GM19324 (cell line): ENCODE measurements around the gene SPATS2L.

Source experiments
- ATAC-seq: cut with Tn5 transposase; IDR thresholded peaks from one replicate; pipeline ENCODE4 v1.9.1; 2021; ENCODE audit warnings: mild to moderate bottlenecking, moderate library complexity; ENCODE audit not compliant: unreplicated experiment, low FRiP score

SPATS2L gene

DNA sequence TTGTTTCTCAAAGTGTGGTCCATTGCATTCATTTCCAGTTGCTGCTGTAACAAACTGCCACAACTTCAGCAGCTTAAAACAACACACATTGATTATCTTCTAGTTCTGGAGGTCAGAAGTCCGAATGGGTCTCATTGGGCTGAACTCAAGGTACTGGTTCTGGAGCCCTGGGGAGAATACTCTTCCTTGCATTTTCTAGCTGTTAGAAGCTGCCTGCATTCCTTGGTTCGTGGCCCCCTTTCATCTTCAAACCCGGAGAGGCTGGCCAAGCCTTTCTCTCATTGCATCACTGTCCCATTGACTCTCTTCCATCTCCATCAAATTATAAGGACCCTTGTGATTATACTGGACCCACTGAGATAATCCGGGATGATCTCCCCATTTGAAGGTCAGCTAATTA, 98.1 kb downstream of the SPATS2L start:
- ATAC-seq: no peak

DNA sequence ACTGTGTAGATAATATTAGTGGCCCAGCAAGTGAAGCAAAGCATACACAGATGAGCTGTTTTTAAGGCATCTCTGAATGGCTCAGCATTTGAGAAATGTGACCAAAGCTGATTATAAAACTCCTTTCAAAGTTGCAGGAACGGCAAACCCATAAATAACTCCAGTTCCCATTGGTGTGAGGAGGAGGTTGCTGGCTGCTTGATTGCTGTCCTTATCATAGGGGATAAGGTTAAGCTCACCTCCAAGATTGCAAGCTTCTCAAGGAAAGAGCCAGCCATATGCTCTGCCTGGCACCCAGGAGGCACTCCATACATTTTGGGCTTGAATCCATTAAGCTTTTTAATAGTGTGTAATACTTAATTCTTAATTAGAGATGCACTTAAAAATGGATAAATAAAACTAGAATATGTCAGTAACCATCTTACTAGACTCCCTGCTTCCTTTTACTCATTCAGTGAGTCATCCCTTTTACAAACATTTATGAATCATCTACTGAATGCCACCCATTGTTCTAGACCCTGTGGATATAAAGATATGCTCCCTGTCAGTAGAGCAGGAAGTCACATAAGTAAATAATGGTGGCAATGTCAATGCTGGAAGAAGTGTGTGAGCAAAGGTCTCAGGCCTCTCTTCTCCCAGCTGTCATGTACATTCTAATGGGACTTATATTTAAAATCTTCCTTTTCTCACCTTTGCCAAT, 99.3 kb downstream of the SPATS2L start:
- ATAC-seq: no peak

DNA sequence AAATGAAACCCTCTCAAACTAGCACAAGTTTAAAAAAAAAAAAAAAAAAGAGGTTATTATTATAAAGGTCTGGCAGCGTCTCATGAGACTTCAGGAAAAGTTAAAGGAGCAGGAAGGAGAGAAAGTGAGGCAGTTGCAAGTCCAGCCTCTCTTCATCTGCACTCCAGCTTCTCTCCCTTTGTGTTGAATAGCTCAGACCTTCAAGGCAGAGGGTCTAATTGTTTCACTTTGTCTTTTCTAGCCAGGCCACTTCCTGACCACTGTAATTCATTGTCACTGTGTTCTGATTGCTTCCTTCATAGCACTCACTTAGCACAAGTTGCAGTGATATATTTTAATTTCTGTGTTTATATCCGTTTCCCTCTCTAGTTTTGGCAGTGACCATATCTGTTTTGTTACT, 99.9 kb downstream of the SPATS2L start:
- no peak for ATAC-seq

DNA sequence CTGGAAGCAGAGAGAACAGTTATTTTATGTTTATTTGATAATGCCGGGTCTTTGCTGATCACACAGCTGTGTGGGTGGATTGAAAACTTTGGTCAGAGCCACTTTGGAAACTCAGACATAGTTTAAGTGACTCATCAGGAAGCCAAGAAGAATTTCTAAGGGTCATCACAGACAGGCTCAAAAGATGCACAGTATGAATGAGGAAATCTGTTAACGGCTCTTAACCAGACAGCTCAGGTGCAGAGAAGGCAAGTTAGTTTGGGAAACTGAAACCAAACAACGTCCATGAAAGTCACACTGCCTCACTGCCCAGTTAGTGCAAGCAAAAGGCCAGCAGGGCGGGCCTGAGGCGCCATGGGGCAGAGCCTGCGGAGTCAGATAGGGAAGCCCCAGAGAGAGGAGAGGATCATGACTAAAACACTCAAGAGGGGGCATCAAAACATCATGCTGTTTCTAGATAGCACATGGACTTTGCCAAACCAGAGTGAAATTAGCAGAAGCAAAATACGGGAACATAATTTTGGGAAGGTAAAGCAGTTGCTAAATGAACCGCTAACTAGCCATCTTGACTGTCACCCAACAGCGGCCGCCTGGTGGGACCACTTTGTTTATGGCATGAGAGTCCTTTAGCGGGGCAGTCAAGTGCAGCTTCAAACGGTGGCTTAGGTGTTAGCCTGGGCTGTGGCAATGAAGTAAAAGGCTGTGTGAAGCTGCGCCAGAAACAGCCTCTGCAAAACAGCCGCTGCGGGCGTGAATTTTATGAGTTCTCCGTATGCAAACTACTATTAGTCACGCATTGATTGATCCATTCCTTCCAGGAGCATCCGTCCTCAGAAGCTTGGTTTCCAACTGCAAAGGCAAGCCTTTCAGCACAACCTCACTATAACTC, 102.2 kb downstream of the SPATS2L start:
- no peak for ATAC-seq

DNA sequence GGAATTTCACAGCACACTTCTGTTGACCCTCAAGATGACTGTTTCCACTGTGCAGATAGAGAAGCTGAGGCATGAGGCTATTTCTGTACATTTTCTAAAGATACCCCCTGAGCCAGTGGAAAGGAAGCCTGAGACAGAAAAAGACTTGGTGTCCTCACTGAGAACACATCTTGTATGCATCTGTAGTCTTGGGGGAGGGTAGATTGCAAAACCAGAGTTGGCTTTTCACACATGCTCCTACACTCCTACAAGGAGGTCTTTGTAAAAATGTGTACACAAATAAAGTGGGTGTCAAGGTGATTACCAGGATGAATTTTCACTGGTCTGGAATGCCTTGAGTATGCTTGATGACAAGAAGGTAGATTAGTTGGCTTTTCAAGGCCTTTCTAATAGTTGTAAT, 105.3 kb downstream of the SPATS2L start:
- no peak for ATAC-seq

DNA sequence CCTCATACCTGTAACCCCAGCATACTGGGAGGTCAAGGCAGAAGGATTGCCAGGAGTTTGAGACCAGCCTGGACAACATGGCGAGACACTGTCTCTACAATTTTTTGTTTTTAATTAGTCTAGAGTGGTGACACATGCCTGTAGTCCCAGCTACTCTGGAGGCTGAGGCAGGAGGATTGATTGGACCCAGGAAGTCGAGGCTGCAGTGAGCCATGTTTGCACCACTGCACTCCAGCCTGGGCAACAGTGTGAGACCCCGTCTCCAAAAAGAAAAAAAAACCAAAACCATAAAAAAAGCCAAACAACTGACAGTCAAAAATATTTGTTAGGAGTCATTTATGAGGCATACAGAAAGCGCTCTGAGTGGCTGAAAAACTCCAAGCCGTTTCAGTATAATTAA, 107.9 kb downstream of the SPATS2L start:
- ATAC-seq: no peak

DNA sequence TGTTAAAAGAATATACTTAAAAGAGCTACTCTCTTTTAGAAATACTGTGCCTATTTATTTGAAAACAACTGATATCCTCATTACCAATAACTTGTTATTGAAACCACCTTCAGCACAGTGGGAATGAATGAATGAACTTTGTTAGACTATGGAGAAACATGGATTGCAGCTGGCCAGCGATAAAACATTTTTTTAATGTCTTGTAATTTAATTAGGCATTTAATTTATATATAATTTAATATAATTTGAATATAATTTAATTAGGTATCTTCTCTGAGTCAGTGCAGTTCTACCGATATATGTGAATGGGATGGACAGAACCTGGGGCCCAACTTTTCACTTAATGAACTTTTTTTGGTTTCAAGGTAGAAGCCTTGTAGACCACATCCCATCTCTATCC, 109.0 kb downstream of the SPATS2L start:
- no peak for ATAC-seq

DNA sequence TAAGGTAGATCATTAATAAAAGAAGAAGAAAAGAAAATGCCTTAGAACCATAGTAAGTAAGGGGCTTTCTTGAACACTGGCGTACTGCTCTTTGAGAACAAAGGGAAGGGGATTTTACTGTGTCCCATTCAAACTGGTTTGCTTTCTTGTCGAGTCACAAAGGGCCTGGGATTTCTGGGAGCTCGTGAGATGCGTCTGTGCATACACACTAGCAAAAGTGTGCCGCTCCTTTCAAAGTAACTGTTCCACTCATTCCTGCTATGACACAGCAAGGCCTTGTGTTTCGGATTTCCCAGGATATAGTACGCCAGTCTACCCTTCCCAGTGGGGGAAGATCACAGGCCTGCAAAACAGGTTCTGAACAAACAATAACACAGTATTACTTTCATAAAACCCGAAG, 110.4 kb downstream of the SPATS2L start:
- ATAC-seq: no peak

DNA sequence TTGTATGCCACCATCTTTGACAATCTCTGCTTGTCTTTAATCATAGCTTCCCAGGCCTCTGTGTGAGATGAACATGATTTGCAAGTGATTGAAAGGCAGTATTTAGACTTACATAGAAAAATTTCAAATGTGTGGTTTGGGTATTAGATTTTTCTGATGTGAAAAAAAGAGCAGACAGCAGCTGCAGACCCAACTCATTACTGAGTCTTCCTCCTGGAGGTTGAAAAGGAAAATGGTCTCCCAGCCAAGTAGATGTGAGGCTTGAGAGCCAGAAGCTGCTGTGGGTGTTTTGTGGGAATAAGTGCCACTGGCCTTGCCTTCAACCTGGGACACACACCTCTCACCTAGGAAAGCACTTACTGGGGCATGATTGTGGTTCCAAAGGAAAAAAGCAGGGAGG, 110.9 kb downstream of the SPATS2L start:
- ATAC-seq: no peak

DNA sequence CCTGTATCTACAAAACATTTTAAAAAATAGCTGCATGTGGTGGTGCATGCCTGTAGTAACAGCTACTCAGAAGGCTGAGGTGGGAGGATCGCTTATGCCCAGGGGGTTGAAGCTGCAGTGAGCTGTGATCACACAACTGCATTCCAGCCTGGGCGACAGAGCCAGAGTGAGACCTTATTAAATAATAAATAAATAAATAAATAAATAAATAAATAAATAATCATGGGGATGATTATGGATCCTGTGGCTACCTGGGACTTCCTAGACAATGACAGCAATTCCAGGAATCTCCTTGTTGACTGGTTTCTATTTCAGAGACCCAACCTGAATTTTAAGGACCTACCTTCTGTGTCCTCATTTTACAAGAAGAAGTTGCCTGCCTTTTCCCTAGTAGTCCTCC, 111.9 kb downstream of the SPATS2L start:
- no peak for ATAC-seq

DNA sequence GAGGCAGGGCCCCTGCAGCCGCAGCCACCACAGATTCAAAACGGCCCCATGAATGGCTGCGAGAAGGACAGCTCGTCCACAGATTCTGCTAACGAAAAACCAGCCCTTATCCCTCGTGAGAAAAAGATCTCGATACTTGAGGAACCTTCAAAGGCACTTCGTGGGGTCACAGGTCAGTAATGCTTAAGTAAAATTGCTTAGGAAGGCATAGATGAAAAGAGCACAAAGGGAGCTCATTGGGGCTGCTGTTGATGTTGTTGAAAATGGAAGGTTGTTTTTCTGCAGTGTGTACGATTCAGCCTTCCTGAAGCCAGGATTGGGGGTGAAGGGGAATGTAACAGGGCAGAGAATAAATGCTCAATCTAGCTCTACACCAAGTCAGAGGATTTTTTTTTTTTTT, 112.8 kb downstream of the SPATS2L start:
- ATAC-seq: no peak

DNA sequence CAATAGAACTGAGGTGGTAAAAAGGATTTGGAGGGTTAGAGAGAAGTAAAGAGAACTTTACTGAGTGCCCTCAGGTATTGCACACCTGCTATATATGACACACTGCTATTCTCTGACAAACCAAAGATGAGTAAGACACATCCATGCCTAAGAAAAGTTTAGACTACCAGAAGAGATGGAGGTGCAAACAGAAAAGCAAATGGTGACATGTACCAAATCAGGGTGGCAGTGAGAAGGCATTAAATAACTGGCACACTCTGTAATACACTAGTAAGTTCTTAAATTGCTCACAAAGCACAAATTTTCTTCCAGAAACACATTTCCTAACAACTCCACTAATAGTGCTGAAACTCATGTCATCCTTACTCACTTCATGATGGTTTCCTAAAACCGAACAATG, 114.8 kb downstream of the SPATS2L start:
- no peak for ATAC-seq

DNA sequence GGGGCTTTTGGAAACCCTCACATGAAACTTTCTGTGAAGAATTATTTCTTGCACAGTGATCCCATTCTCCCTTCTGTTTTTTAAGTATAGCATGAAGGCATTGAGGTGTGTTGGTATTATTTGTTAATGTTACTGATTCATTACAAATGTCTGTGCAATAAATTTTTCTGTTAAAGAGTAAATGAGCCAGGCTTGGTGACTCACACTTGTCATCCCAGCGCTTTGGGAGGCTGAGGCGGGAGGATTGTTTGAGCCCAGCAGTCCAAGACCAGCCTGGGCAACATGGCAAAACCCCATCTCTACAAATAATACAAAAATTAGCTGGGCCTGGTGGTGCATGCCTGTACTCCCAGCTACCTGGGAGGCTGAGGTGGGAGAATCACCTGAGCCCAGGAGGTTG, 115.6 kb downstream of the SPATS2L start:
- no peak for ATAC-seq

DNA sequence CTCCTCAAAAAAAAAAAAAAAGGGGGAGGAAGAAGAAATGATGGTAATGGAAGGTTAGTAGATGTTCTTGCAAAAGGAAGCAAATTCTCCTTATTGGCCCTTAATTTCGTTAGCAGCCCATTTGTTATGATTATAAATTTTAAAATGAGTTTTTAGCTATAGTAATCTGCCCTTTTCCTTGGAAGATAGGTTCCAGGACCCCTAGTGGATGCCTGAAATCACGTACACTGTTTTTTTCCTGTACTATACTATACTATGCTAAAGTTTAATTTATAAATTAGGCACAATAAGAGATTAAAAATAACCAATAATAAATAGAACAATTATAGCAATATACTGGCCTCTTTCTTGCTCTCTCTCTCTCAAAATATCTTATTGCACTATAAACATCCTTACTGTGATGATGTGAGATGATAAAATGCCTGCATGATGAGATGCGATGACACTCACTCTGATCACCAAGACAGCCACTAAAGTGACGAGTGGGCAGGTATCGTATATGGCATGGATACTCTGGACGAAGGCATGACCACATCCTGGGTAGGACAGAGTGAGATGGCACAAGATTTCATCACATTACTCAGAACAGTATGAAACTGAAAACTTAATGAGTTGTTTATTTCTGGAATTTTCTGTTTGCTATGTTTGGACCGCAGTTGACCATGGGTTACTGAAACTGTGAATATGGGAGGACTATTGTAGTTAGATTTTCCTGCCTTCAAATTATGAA, 116.2 kb downstream of the SPATS2L start:
- no peak for ATAC-seq

DNA sequence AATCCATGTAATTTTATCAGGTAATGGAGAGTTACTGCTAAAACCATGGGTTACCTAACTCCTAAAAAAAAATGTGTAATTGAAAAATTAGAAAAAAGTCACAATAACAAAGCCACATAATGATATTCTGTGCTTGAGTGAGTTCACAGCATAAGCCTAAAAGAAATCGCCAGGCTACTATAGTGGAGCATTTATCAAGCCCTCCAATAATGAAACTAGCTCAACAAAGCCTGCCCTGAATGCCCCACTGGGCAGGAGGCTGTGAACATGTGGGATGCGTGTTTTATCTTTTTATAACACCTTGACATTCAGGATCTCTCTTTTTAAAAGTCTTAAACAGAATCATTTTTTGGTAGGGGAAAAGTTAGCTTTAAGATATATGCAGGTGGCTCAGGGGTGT, 117.0 kb downstream of the SPATS2L start:
- ATAC-seq: no peak

DNA sequence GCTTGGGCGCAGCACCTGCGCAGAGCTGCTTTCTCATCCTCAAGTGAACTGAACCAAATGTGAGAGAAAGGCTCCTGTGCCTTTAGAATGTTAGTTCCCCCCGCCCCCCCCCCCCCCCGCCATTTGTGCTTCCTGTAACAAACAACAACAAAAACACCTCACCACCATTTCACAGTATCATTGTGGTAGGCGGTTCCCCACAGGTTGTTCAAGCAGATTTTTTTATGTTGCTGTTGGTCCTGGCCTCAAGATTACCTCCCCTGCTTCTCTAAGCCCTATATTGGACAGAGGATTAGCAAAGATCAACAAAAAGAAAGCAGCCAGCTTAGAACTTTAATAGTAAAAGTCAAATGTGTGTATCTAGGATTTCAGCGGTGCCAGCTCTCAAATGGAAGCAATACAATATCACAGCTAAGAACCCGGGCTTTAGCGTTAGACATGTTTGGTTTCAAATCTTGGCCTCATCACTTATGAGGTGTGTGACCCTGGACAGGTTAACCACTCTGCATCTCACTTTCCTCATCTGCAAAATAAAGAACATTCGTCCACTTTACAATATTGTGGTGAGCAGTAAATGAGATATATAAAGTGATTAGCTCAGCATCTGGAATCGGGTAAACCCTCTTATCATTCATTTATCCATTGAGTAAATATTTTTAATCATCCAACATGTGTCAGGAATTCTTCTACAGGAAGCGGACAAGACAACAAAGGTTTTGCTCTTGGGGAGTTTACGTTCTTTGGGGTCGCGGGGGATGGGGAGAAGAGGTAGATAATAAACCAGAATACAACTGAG, 118.7 kb downstream of the SPATS2L start:
- no peak for ATAC-seq

DNA sequence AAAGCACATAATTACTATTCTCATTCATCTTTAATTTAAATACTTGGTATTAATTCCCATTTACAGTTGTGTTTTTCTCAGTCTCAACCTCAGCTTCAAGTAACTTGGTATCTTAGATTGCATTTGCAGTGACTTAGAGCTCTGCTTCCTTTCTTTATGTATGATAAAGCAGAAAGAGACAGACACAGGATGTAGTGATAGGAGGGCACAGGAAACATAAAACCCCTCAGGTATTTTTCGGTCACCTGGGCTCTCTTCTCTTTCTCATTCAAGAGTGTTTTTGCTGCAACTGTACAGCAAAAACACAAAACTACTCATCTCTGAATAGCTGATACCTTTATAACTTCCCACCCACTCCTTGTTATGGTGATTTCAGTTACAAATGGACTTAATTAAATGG, 120.3 kb downstream of the SPATS2L start:
- ATAC-seq: no peak

DNA sequence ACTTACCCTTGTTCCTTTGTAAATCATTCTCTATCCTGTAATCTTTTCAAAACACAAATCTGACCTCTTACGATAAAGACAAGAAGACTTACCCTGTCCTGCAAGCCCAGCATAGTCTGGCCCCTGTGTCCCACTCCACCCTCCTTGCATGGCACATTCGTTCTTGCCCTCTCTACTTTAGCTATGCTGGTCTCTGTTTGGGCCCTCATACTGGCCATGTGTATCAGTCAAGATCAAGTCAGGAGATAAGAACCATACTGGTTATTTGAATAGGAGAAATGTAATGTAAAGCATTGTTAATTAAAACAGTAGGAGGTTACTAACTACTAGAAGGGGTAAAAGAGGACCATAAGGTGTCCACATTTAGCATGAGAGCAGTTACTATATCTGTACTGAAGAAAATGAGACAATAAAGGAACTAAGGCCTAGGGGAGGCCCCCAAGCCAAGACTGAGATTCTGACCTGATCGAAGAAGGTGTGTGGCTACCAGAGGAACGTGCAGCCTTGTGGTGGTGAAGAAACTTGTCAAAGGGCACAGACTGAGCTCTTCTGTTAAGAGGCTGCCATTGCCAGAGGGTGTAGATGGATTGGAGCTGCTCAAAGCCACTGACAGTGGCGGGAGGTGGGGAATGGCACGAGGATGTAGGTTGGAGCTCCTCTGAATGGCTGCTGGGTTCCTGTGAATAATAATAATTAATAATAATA, 122.6 kb downstream of the SPATS2L start:
- no peak for ATAC-seq

DNA sequence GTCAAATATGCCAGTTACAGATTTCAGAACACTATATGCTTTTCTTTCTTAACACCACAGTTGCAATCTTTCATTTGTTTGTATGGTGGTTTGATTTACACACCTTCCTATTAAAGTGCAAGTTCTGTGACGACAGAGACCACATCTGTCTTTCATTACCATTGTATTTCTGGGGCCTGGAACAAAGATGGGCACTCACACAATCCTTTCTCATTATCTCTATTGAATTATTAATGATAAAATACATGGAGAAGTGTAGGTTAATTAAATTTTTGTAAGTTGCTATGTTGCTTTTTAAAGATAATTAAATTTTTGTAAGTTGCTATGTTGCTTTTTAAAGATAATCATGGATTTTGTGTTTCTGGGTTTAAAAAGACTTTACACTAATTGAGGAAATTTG, 123.5 kb downstream of the SPATS2L start:
- ATAC-seq: no peak
